GM12878 (cell line): ENCODE data around the gene RAB6B. TPM values are rescaled to one million over a fixed set of nuclear protein-coding genes. Genes with fewer than 3 reads are reported as not detected.
"Not testable (repeated sequence)": the region's sequence is repeated elsewhere in the genome, so short reads cannot be mapped to it uniquely, and the experiment has no call there.

ENCODE experiments used
- ATAC-seq: fragments of 200-7000 bp; cut with Tn5 transposase; 3 replicates; pipeline ENCODE4 v1.9.1; 2020; ENCODE audit warnings: mild to moderate bottlenecking, moderate library complexity
- BruUV-seq: library from RNA; stranded (reverse); fragments of 400-500 nt; replicated peaks from 2 replicates; lab custom pipeline; 2021; lab: Mats Ljungman, UMichigan
- CTCF ChIA-PET: fragments of 300-600 bp; sonication (Branson Sonifier 250); formaldehyde crosslinking; extraction: SDS; loops from one replicate; lab custom pipeline; 2021; ENCODE audit warnings: inconsistent platforms; lab: Yijun Ruan, JAX
- POLR2A ChIA-PET: fragments of 350-600 bp; formaldehyde crosslinking; extraction: SDS; loops from one replicate; lab custom pipeline; 2021; ENCODE audit warnings: inconsistent platforms; lab: Charles Lee
- RAD21 ChIA-PET: fragments of 300-600 bp; sonication (Branson Sonifier 250); formaldehyde crosslinking; loops from one replicate; lab custom pipeline; 2023; ENCODE audit warnings: antibody characterized with exemption; ENCODE audit not compliant: unreplicated experiment; lab: Charles Lee
- SMC1A ChIA-PET: fragments of 300-600 bp; sonication (Branson Sonifier 250); formaldehyde crosslinking; loops from one replicate; lab custom pipeline; 2023; ENCODE audit not compliant: unreplicated experiment, uncharacterized antibody; lab: Charles Lee
- DNase-seq: peaks from one replicate; pipeline ENCODE4 v3.0.0-alpha.2; 2011; ENCODE audit warnings: low read depth, low spot score
- FAIRE-seq: peaks from 3 replicates; lab custom pipeline; 2011; peaks lifted over from hg19 to GRCh38; lab: Jason Lieb, UNC
- H2AFZ ChIP-seq: 2 replicates; pipeline ENCODE4 v1.6.0; 2011; ENCODE audit warnings: low read depth, low read length, control low read depth; ENCODE audit not compliant: control insufficient read depth
- H3K27ac ChIP-seq: 2 replicates; pipeline ENCODE4 v1.5.1; 2011; ENCODE audit warnings: control low read depth; ENCODE audit not compliant: control insufficient read depth, insufficient read depth
- H3K27me3 ChIP-seq, 2 experiments: replicated peaks in 1 of 2; 2 replicates each; pipeline versions ENCODE4 v1.6.0 to v1.6.1; 2011; ENCODE audit warnings: low read length in 1 of 2; ENCODE audit not compliant: control insufficient read depth in 2 of 2, insufficient read depth in 2 of 2
- H3K36me3 ChIP-seq, 2 experiments: 2 replicates each; pipeline ENCODE4 v1.5.1; 2011; ENCODE audit warnings: low read length in 1 of 2; ENCODE audit not compliant: control insufficient read depth in 2 of 2, insufficient read depth in 2 of 2
- H3K4me1 ChIP-seq: 2 replicates; pipeline ENCODE4 v1.6.1; 2011; ENCODE audit warnings: mild to moderate bottlenecking, low read length, moderate library complexity, mixed read lengths; ENCODE audit not compliant: control insufficient read depth, insufficient read depth
- H3K4me2 ChIP-seq: 2 replicates; pipeline ENCODE4 v1.6.0; 2011; ENCODE audit warnings: control low read depth; ENCODE audit not compliant: control insufficient read depth, insufficient read depth
- H3K4me3 ChIP-seq: fragments of 200-600 bp; sonication (generic); 2 replicates; pipeline ENCODE4 v1.5.1; 2016
- H3K79me2 ChIP-seq: 2 replicates; pipeline ENCODE4 v1.6.0; 2011; ENCODE audit warnings: low read length; ENCODE audit not compliant: control insufficient read depth, insufficient read depth
- H3K9ac ChIP-seq: 2 replicates; pipeline ENCODE4 v1.8.0; 2011; ENCODE audit warnings: low read length, control low read depth, mixed read lengths; ENCODE audit not compliant: control insufficient read depth, insufficient read depth
- H3K9me3 ChIP-seq: replicated peaks from 3 replicates; pipeline ENCODE4 v1.5.1; 2011; ENCODE audit warnings: mild to moderate bottlenecking, low read length; ENCODE audit not compliant: control insufficient read depth, insufficient read depth
- H4K20me1 ChIP-seq: 2 replicates; pipeline ENCODE4 v1.6.0; 2011; ENCODE audit not compliant: control insufficient read depth, insufficient read depth
- BCLAF1 ChIP-seq: fragments of 450-650 bp; IDR thresholded peaks from 2 replicates; pipeline ENCODE4 v1.6.1; 2017; ENCODE audit warnings: antibody characterized with exemption, mild to moderate bottlenecking, moderate library complexity
- HDAC2 ChIP-seq: fragments of 200-600 bp; sonication (generic); IDR thresholded peaks from 2 replicates; pipeline ENCODE4 v1.6.1; 2017
- PAX5 ChIP-seq: IDR thresholded peaks from 2 replicates; pipeline ENCODE4 v1.6.1; 2011; ENCODE audit warnings: low read depth, low read length, borderline replicate concordance
- WGBS: methylation state at CpG from one replicate; pipeline ENCODE4 v1.1.6; 2016; ENCODE audit warnings: low lambda C conversion rate; ENCODE audit not compliant: insufficient replicate concordance, insufficient coverage; ENCODE audit errors: missing lambda C conversion rate; 5-methylcytosine and 5-hydroxymethylcytosine counted together
- in situ Hi-C: fragments of 300-500 bp; cut with MboI; formaldehyde crosslinking; loops from 9 replicates; pipeline ENCODE4 v1.14.3; 2018; ENCODE audit warnings: mixed read lengths
- intact Hi-C: fragments of 100-400 bp; cut with micrococcal nuclease; formaldehyde crosslinking; loops from one replicate; pipeline ENCODE4 v1.14.2; 2022; ENCODE audit not compliant: unreplicated experiment
- polyA plus RNA-seq, 11 experiments: library from polyadenylated mRNA; depleted of rRNA in 4 of 11; unstranded in 6 of 11; stranded (reverse) in 5 of 11; fragments of >200 nt; fragmentation: Nextera tagmentation in 4 of 11; fragmentation: Illumina TruSeq in 1 of 11; extraction: Ambion mirVana in 4 of 11; extraction: Trizol in 1 of 11; gene quantifications; 1 replicate in 1 of 11; 2 replicates in 10 of 11; pipeline versions ENCODE4 v1.2.1 to v1.2.3, GENCODE V29; 2011 to 2016; ENCODE audit warnings: inconsistent platforms in 2 of 11, missing spikeins in 2 of 11, low read depth in 1 of 11
- total RNA-seq, 4 experiments: library from RNA; depleted of rRNA in 3 of 4; stranded (reverse); fragments of >200 nt in 3 of 4; fragmentation: Illumina TruSeq in 1 of 4; extraction: Trizol in 1 of 4; gene quantifications; 2 replicates each; pipeline versions ENCODE4 v1.2.1 to v1.2.3, GENCODE V29; 2013 to 2021
- TF ChIP-seq, protein P1 (sequence below): fragments of 450-650 bp; IDR thresholded peaks from 2 replicates; pipeline ENCODE4 v1.6.1; 2016; ENCODE audit warnings: mild to moderate bottlenecking, moderate library complexity, borderline replicate concordance

RAB6B gene
- total and polyA plus RNA-seq, 10 of the 15 experiments (the other 5 are each of a cell fraction or from before 2014, with no cell fraction given) = 0.01 to 0.16 (median 0.04) TPM; not detected in 5

DNA sequence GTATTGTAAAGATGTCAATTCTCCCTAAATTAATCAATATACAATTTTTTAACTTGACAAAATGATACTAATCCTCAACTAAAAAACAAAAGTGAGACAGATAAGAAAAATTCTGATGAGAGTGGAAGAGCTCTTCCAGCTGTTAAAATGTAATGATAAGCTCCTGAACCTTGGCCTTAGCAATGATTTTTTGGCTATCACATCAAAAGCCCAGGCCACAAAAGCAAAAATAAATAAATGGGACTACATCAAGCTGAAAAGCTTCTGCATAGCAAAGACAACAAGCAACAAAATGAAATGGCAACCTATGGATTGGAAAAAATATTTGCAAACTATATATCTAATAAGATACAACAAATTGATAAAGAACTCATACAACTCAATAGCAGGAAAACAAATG, 114.1 kb downstream of the RAB6B start:
- Histone ChIP-seq H3K79me2 (no peaks in the 10 kb centered on the region), H3K9ac (no peak overlapping the region), H3K4me1 (no peaks in the 10 kb centered on the region), H4K20me1 (no peaks in the 10 kb centered on the region), H3K27me3 (peaks cover 0 to 1% of the 10 kb centered on the region in 2 experiments; a peak in 1 of 4 replicates), H3K4me2 (no peak overlapping the region), H3K36me3 (no peaks in the 10 kb centered on the region), H3K4me3 (no peak overlapping the region), H3K9me3 (no peaks in the 10 kb centered on the region), H3K27ac (no peak overlapping the region), H2AFZ (no peak overlapping the region)
- ATAC-seq (no peak), DNase-seq (no peak), FAIRE-seq (no peak)
- intact Hi-C loops (no loop called here), in situ Hi-C loops (no loop called here)
- RAD21 ChIA-PET = no interaction called here
- no TSS peak for BruUV-seq
- CTCF ChIA-PET = no interaction called here
- POLR2A ChIA-PET = interaction anchor here (0.6 kb wide), 1 partner anchor 358 kb away, joined by 4 read pairs; no protein-coding TSS in a partner anchor
- TF ChIP-seq BCLAF1 = no peak
- TF ChIP-seq, protein P1, sequence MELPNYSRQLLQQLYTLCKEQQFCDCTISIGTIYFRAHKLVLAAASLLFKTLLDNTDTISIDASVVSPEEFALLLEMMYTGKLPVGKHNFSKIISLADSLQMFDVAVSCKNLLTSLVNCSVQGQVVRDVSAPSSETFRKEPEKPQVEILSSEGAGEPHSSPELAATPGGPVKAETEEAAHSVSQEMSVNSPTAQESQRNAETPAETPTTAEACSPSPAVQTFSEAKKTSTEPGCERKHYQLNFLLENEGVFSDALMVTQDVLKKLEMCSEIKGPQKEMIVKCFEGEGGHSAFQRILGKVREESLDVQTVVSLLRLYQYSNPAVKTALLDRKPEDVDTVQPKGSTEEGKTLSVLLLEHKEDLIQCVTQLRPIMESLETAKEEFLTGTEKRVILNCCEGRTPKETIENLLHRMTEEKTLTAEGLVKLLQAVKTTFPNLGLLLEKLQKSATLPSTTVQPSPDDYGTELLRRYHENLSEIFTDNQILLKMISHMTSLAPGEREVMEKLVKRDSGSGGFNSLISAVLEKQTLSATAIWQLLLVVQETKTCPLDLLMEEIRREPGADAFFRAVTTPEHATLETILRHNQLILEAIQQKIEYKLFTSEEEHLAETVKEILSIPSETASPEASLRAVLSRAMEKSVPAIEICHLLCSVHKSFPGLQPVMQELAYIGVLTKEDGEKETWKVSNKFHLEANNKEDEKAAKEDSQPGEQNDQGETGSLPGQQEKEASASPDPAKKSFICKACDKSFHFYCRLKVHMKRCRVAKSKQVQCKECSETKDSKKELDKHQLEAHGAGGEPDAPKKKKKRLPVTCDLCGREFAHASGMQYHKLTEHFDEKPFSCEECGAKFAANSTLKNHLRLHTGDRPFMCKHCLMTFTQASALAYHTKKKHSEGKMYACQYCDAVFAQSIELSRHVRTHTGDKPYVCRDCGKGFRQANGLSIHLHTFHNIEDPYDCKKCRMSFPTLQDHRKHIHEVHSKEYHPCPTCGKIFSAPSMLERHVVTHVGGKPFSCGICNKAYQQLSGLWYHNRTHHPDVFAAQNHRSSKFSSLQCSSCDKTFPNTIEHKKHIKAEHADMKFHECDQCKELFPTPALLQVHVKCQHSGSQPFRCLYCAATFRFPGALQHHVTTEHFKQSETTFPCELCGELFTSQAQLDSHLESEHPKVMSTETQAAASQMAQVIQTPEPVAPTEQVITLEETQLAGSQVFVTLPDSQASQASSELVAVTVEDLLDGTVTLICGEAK = no peak
- no peak for TF ChIP-seq HDAC2
- no peak for TF ChIP-seq PAX5
- SMC1A ChIA-PET = interaction anchor here (0.8 kb wide), 1 partner anchor 17 kb away, joined by 3 read pairs; no protein-coding TSS in a partner anchor

GRCh38 chr3:133780756-133781155, 114.9 kb downstream of the RAB6B start:
- H3K27me3 ChIP-seq, FAIRE-seq, ATAC-seq, H2AFZ ChIP-seq, H3K9ac ChIP-seq, POLR2A ChIA-PET, DNase-seq, H3K4me1 ChIP-seq, H3K79me2 ChIP-seq, H3K4me2 ChIP-seq, H3K36me3 ChIP-seq, H3K27ac ChIP-seq, H3K9me3 ChIP-seq, in situ Hi-C loops, CTCF ChIA-PET, H4K20me1 ChIP-seq, H3K4me3 ChIP-seq, intact Hi-C loops, BruUV-seq: not testable (repeated sequence)
- WGBS = 39% methylated on average over 6 of the region's 6 CpGs
- RAD21 ChIA-PET = interaction anchor here (0.6 kb wide), 1 partner anchor 119 kb away, joined by 3 read pairs; the partner anchor contains the start of gene TOPBP1
- SMC1A ChIA-PET = interaction anchor here (0.8 kb wide), 1 partner anchor 18 kb away, joined by 3 read pairs; no protein-coding TSS in a partner anchor
